Left ventricle myocardium superior (tissue), 1 donor: Measurements from ENCODE around the gene NOC4L. TPM values are rescaled to one million over a fixed set of nuclear protein-coding genes. Genes with fewer than 3 reads are reported as not detected.
"Not testable (repeated sequence)": the region's sequence is repeated elsewhere in the genome, so short reads cannot be mapped to it uniquely, and the experiment has no call there.

Experiments used
- ATAC-seq: fragments of 200-7000 bp; cut with Tn5 transposase; one replicate; pipeline ENCODE4 v1.9.1; 2020; ENCODE audit warnings: mild to moderate bottlenecking, moderate library complexity
- DNase-seq: peaks from one replicate; pipeline ENCODE4 v3.0.0-alpha.2; 2020
- intact Hi-C: fragments of 100-400 bp; cut with micrococcal nuclease; formaldehyde crosslinking; loops from one replicate; pipeline ENCODE4 v1.11.0; 2022
- long read RNA-seq: library from polyadenylated mRNA; unstranded; transcript quantifications from one replicate; pipeline ENCODE4 v2.0.0, GENCODE V29; 2021
- total RNA-seq: library from RNA; stranded (reverse); fragmentation: NEBNext Ultra II Directional; extraction: Animal tissue kit (Norgen Biotek cat#: 25700); gene quantifications from one replicate; pipeline ENCODE4 v1.2.1, GENCODE V29; 2021
- donor health status: DM: no; HTN: yes; CAD: no; lungs with severe emphysema.

NOC4L gene
- total RNA-seq = 12.1 TPM
- long read RNA-seq, transcript NOC4L-201 (15 exons, 1,632 nt) = major isoform, 24 of 33 reads
- long read RNA-seq, partial matches to known transcripts = 3 of 33 reads
- long read RNA-seq, other reads (novel, unspliced or antisense) = 4 of 33 reads

DNA sequence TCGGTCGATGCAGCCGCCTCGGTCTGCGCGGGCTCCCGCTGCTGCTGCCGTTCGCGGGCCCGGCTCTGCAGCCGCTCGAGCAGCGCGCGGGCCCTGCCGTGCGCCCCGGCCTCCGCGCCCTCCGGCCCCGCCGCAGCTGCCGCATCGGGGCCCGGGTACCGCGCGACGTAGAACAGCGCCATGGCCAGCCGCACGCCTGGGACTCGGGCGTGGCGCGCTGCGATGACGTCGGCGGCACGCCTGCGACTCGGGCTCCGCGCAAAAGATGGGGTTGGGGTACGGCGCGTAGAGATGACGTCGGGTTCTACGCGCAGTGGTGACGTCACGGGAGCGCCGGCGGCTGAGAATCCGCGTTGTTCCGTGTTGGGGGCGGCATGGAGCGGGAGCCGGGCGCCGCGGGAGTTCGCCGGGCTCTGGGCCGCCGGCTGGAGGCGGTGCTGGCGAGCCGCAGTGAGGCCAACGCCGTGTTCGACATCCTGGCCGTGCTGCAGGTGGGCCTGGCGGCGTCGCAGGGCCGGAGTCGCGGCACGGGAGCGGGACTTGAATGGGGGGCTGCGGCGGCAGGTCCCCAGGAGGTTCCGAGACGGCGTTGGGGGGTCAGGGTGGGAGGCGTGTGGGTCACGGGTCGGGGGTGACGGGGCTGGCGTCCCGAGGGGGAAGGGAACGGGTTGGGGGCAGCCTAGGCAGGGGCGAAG, at the start of gene NOC4L, which contains the start of gene DDX51:
NOC4L (plus strand) TSS at position 343 of the 695 bp plus-strand sequence; CDS start at position 375, 32 bp downstream.
DDX51 (minus strand) TSS at position 205 of the 695 bp plus-strand sequence; CDS start at position 182, 23 bp downstream.
- ATAC-seq (peak; percentile 93), DNase-seq (peak; percentile 98)
- intact Hi-C loops = no loop called here

- DNase-seq (no peak), ATAC-seq (no peak)
- intact Hi-C loops = no loop called here
These were observed 48.5 kb upstream of the NOC4L start for GRCh38 chr12:132095520-132096409.

GRCh38 chr12:132099739-132100138, 44.5 kb upstream of the NOC4L start:
- ATAC-seq (no peak), DNase-seq (no peak)
- intact Hi-C loops = no loop called here

DNA sequence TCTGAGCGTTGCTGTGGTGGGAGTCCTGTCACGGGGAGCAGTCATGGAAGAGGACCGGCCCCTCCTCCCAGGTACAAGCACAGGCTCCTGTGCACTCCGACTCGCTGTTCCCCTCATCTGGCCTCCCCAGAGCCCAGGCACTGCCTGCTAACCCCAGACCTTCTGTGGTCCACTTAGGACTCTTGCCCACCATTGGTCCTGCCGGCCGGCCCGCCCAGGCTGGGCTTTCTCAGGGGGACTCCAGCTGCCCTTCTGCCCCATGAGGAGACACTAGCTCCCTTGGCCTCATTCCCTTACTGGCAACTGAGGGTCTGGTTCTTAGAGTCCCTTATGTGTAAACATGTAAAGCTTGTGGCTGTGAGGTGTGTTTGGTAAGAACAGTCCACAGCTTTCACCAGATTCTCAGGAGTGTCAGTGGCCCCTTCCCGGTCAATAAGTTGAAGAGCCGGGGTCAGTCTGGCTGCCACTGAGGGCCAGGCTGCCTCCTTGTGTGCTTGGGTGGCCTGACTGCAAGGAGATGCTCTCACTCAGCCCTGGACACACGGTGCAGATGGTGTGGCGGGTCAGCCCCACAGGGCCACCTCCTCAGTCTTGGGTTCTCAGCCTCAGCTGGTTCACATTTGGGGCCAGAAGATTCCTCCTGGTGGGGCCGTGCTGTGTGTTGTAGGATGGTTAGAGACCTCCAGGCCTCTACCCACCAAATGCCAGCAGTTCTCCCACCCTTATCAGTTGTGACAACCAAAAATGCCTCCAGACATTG, 43.8 kb upstream of the NOC4L start:
- intact Hi-C loops = no loop called here
- ATAC-seq = no peak
- DNase-seq = no peak

GRCh38 chr12:132102297-132102696, 42.0 kb upstream of the NOC4L start:
- ATAC-seq (no peak), DNase-seq (no peak)
- intact Hi-C loops = no loop called here

DNA sequence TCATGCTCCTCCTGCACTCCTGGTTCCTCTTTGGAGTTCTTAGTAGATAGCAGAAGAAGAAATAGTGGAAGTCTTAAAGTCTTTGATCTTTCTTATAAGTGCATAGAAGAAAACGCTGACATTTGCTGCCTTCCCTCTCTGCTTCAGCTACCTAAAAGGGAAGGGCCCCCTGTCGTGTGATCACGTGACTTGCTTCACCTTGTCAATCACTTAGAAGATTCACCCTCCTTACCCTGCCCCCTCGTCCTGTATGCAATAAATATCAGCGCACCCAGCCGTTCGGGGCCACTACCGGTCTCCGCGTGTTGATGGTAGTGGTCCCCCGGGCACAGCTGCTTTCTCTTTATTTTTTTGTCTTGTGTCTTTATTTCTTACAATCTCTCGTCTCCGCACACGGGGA, 41.2 kb upstream of the NOC4L start:
- intact Hi-C loops, ATAC-seq, DNase-seq: not testable (repeated sequence)

- ATAC-seq (no peak), DNase-seq (no peak)
These were observed 40.5 kb upstream of the NOC4L start for GRCh38 chr12:132103542-132104308.

DNA sequence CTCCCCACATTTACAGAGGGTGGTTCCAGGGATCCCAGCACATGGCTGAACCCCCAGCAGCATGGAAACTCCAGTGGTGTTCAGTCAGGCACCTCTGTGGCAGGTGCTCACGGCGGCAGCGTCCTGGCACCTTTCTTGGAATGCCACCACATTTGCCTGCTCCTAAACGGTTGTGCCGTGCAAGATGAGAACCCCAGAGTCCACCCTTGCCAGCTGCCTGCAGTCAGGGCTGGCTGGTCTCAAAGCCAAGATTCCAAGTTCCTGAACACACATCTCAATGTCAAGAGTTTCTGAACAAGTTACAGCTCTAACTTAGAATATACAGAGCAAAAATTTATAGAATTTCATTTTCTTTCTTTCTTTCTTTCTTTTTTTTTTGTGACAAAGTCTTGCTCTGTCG, 38.8 kb upstream of the NOC4L start:
- DNase-seq = no peak
- ATAC-seq = no peak
- intact Hi-C loops = no loop called here

More at GRCh38 chr12:132103542-132104308, 40.5 kb upstream of the NOC4L start:
- intact Hi-C loops = no loop called here

- DNase-seq (no peak), ATAC-seq (no peak)
- intact Hi-C loops = no loop called here
These were observed 37.3 kb upstream of the NOC4L start for GRCh38 chr12:132106921-132107320.

DNA sequence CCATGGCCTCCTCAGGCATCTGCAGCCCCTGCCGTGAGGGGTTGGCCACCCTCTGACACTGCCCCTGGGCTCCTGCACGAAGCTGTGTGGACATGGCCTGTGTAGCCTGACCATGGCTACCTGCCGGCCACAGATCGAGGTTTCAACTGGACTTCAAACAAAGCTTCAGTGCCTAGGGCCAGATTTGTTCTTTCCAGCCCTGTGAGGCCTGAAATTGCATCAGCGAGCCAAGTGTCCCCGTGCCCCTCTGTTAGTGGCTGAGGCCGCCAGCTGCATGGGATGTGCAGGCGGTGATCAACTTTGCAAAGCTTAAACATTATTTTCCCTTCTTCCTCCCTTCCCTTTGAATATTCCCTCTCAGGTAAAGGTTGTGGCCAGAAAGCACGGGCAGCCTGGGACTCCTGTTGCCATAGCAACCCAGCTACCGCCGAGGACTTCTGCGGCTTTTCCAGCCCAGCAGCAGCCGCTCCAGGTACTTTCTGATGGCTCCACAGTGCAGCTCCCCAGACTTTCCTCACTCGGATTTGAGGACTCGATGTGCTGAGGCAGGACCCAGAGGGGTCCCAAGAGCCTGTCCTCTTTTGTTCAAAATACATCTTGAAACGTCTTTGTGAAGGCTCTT, 35.9 kb upstream of the NOC4L start:
- DNase-seq = no peak
- intact Hi-C loops = no loop called here

GRCh38 chr12:132109741-132110140, 34.5 kb upstream of the NOC4L start:
- intact Hi-C loops = no loop called here
- no peak for ATAC-seq
- no peak for DNase-seq

More for the DNA sequence above, 35.9 kb upstream of the NOC4L start:
- no peak for ATAC-seq

DNA sequence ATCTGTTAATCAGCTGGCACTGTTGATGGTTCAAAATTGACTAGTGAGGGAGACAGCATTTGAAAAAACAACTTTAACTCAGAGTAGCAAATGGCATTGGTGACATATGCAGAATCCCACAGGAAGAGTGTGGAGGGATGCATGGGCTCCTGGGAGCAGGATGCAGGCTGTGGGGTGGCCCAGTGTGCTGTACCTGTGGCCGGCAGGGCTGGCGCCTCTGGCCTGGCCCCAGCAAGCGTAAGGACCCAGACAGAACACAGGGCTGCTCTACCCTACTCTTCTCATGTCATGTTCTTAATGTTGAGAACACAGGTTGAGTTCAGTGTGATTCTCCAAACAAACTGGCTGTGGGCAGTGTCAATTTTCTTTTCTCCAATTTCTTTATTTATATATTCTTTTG, 33.6 kb upstream of the NOC4L start:
- no peak for ATAC-seq
- intact Hi-C loops = no loop called here

DNA sequence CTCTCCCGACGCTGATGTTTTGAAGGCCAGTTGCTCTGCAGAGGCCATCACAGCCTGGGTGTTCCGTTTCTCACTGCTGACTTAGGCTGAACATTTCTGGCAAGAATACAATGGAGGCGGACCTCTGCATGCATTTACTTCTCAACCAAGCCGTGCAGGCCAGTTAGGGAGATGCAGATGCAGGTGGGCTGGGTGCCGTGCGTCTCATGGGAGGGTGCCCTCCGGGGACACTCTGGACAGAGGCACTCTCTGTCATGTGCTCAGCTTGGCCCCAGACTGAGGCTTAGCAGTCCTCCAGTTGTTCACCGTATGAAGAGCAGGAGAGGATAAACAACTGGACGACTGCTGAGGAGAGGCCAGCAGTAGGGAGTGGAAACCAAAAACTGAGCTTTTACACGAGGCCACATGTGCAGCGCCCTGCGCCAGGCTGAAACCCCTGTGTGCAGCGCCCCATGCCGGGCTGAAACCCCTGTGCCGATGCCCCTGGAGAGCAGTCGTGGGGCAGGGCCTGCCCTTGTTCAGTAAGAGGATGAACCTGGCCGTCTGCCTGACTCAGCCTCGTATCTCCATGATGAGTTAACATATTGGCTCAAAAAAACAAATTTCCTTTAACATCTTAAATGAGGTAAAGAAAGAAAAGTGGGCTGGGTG, 32.5 kb upstream of the NOC4L start:
- ATAC-seq (no peak), DNase-seq (no peak)
- intact Hi-C loops = no loop called here

More for the DNA sequence above, 33.6 kb upstream of the NOC4L start:
- DNase-seq = no peak

DNA sequence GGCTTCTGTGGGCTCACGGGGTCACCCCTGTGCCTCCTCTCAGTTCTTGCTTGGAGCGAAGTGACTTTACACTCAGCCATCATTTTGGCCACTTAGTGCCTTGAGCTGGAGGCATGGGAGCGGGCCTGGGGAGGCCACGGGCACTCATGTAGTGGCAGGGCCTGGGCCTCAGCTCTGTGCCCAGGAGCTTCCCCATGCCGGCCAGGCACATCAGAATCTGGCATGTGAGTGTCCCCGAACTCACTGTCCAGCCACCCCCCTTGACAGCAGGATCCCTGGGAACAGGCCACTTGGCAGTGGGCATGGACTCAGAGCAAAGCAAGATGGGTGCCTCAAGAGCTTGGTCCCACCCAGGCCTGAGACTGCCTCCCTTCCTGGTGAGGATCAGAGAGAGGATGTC, 29.6 kb upstream of the NOC4L start:
- intact Hi-C loops = no loop called here
- no peak for ATAC-seq
- DNase-seq = no peak

- DNase-seq = no peak
- intact Hi-C loops = no loop called here
These were observed 28.8 kb upstream of the NOC4L start for GRCh38 chr12:132115500-132115899.

DNA sequence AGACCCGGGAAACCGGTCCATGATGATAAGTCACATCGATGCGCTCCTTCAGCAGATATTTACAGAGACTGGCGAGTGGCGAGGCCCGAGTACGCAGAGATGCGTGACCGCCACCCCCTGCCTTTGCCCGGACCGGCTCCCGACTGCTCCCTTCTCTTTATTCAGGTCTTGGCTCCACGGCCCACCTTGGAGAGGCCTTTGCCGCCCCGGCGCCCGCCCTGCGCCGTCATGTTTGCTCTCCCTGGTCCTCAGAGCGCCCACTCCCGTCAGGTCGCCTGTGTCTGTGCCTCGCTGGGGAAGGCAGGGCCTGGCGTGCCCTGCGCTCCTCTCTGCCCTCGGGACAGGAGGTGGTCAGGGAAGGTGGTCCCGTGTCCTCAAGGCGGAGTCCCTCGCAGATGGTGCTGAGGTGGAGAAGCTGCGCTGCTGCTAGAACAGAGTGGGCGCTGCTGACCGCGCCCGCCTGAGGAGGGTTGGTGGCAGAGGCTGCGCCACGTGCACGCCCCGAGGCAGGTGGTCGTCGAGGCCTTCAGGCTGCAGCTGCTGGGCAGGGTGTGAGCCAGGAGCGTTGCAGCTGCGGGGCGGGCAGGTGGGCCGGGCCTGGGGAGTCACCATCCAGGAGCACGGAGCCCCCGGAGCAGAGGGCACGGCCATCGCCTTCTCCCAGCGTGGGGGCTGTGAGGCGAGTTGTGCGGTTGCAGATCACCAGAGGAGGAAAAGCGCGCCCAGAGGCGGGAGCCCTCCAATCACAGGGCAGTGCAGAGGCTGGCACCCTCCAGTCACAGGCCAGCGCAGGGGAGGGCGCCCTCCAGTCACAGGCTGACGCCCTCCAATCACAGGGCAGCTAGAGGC, 27.3 kb upstream of the NOC4L start:
- no peak for ATAC-seq
- intact Hi-C loops = no loop called here
- DNase-seq = no peak

More at GRCh38 chr12:132115500-132115899, 28.8 kb upstream of the NOC4L start:
- ATAC-seq = no peak

DNA sequence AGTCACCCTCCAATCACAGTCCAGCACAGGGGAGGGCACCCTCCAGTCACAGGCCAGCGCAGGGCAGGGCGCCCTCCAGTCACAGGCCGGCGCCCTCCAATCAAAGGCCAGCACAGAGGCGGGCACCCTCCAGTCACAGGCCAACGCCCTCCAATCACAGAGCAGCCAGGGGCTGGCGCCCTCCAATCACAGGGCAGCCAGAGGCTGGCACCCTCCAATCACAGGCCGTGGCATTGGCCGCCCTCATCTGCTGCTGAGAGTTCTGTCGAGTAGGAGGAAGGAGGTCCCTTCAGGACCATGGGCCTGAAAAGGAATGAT, 26.7 kb upstream of the NOC4L start:
- ATAC-seq (no peak), DNase-seq (no peak)
- intact Hi-C loops = no loop called here
